Motor neuron (in vitro differentiated cells): Measurements from ENCODE around the gene CCDC117. TPM values are rescaled to one million over a fixed set of nuclear protein-coding genes. Genes with fewer than 3 reads are reported as not detected.
A peak's percentile ranks its signal among the peaks of the same experiment; 100 is the strongest.
"Not testable (repeated sequence)": the region's sequence is repeated elsewhere in the genome, so short reads cannot be mapped to it uniquely, and the experiment has no call there.

Experiments
- ATAC-seq, 8 experiments: fragments of 200-7000 bp; cut with Tn5 transposase; replicated peaks in 6 of 8; 2 replicates each; pipeline ENCODE4 v1.8.0; 2021; ENCODE audit warnings: mild to moderate bottlenecking in 8 of 8, moderate library complexity in 8 of 8
- H3K27ac ChIP-seq, 2 donors: fragments of 250-450 bp; sonication (Bioruptor Pico); 2 replicates each; pipeline ENCODE4 v1.9.0; 2021; ENCODE audit warnings: antibody characterized with exemption in 2 of 2, mild to moderate bottlenecking in 2 of 2, moderate library complexity in 1 of 2
- H3K4me1 ChIP-seq, 2 donors: fragments of 250-450 bp; sonication (Bioruptor Pico); replicated peaks in 1 of 2; 2 replicates each; pipeline ENCODE4 v1.6.1; 2021; ENCODE audit warnings: antibody characterized with exemption in 2 of 2, mild to moderate bottlenecking in 2 of 2, moderate library complexity in 1 of 2
- H3K4me3 ChIP-seq, 5 donors: fragments of 250-450 bp; sonication (Bioruptor Pico); 2 replicates each; pipeline ENCODE4 v1.9.0; 2021; ENCODE audit warnings: antibody characterized with exemption in 5 of 5, mild to moderate bottlenecking in 5 of 5, moderate library complexity in 4 of 5
- WGBS, 10 experiments: fragments of 450-650 bp; shearing (Covaris generic); methylation state at CpG; one replicate each; pipeline ENCODE4 v1.0.0; 2022; 5-methylcytosine and 5-hydroxymethylcytosine counted together
- in situ Hi-C, 9 experiments: fragments of 400-800 bp; cut with MboI; loops; one replicate each; pipeline ENCODE4 v1.15.0; 2021; ENCODE audit warnings: low sequenced_read_pairs in 9 of 9, low pct_unique_long_range_greater_than_20kb in 2 of 9; ENCODE audit not compliant: unreplicated experiment in 9 of 9
- total RNA-seq, 8 experiments: library from RNA; unstranded; fragments of 300-600 nt; gene quantifications; 2 replicates each; pipeline versions ENCODE4 v1.2.3 to v1.2.4, GENCODE V29; 2022

The CCDC117 gene
- total RNA-seq, 8 experiments from 2014 or later: 14.1 to 23.8 (median 16.4) TPM

DNA sequence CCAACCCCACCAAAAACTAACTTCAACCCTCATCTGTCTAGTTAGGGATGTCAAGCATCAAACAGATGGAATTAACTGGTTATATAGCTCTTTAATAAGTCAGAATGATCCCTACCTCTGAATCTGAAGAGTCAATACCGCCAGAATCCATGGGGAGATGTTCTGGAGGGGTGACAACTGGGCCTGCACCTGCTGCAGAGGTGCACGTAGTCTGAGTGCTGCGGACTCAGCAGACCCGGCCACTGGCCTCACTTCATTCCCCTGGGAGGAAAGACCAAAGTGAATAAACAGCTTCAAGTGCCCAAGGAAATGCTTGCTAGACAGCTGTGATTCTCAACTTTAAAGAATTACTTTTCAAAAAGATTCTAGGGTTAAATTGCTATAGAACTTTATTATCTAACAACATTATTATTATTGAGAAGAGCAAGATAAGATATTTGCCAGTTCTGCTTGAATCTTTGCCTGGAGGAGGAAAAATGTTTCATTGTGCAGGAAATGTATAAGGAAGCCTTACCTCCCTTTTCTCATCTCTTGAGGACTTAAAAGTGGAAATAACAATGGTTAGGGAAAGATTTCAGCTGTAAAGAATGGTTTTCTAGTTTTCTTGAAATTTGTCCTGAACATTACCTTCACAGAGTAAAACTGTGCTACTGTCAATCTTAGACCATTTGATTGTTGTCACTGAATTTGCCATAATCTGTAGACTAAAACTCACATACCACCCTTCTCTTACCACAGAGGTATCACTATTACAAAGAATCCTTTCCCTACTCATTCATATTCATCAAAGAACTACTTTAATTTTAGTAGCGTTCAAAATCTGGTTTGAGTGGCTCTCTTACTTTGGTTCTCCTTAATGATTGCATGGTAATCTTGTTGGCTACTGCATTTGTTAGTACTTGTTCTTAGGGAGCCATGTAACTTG lies 23.7 kb downstream of the CCDC117 start:
- no peak for ATAC-seq
- no peak overlapping the region for H3K27ac ChIP-seq
- no peak overlapping the region for H3K4me3 ChIP-seq
- WGBS, 10 experiments: 80 to 100% (median 99%) methylated on average over 1 to 5 of the region's 5 CpGs; no CpG with 5 or more reads in 2 of the 10 experiments
- in situ Hi-C loops: loop anchor here in 1 of 9 experiments (25.0 kb wide), 1 partner anchor 184 kb away; no protein-coding TSS in a partner anchor
- peaks cover 9 to 10% of the 10 kb centered on the region in 2 donors for H3K4me1 ChIP-seq

DNA sequence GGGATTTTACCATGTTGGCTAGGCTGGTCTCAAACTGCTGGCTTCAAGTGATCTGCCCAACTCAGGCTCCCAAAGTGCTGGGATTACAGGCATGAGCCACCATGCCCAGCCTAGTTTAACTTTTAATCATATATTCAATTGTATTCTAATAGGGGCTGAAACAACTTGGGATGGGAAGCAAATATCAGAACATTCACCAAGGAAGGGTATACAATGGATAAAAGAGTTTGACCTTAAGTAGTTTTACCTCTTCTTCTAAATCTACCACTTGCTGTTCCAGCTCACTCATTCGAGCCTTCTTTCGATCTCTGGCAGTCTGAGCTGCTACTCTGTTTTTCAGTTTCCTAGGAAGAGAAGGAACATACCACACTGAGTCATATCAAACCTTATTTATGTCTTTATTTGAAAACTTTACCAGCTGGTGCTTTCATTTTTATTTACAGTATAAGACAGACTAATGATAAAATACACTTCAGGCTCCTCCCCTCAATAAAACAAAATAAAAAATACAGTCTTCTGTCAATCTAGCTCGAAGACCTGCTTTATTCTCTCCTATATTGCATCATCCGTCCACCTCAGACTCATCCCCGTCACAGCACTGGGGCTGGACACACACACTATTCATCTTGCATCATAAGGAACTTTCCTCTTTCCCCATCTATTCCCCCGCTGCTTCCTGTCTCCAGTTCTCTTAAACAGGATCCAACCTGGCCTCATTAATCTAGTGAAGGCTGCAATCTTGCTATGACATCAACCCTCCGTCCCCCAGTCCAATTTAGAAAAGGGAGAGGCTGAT lies 26.5 kb downstream of the CCDC117 start:
- peak overlapping the region; percentile 78 to 98 (median 87) for H3K4me3 ChIP-seq
- peak; percentile 10 to 70 (median 44) for ATAC-seq
- 0 to 23% (median 4%) methylated on average over 3 to 7 of the region's 7 CpGs; no CpG with 5 or more reads in 1 of the 10 experiments for WGBS, 10 experiments

GRCh38 chr22:28799606-28800307 lies 27.3 kb downstream of the CCDC117 start:
- peaks cover 17 to 24% of the 10 kb centered on the region in 2 donors for H3K4me1 ChIP-seq
- in situ Hi-C loops: loop anchor here in 2 of 9 experiments (25.0 kb wide), 2 partner anchors 187 to 762 kb away; no protein-coding TSS in a partner anchor

More for the DNA sequence above, 26.5 kb downstream of the CCDC117 start:
- H3K4me1 ChIP-seq: peaks cover 17 to 24% of the 10 kb centered on the region in 2 donors
- in situ Hi-C loops: loop anchor here in 1 of 9 experiments (25.0 kb wide), 1 partner anchor 187 kb away; no protein-coding TSS in a partner anchor
- peak overlapping the region; percentile 96 to 99 for H3K27ac ChIP-seq

DNA sequence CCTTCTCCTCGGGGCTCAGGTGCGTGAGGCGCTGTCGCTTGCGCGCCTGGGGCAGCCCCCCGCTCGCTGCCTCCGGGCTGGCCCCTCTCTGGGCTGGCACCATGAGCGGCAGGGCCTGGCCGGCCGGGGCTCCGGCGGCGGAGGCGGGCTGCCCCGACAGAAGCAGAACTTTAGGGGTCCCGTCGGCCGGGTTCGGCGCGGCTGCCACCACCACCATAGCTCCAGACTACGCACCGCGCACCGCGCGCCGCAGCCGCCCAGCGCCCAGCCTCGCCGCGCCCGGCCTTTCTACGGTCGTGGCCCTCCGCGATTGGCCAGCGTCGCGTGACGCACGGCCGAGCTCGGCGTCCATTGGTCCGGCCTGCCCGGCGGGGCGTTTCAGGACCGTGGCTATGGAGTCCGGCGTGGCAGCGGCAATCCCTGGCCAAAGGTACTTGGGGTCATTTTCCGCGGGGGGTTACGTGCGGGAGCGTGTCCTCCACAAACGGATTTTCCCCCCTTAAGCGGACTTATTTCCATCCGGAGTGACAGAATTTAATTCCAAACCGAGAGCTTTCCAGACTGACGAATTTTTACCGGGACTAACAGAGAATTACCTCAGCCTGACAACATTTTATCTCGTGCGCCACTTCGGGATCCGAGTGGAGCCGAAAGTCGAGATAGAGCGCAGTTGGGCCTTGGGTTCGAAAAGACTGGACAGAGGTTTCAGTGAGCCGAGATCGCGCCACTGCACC lies 28.0 kb downstream of the CCDC117 start, which contains the start of gene XBP1:
XBP1 (minus strand) TSS at position 262 of the 734 bp plus-strand sequence.
- Histone ChIP-seq H3K4me3 (peak within 1 kb of the TSS; percentile 78 to 98 (median 87)), H3K27ac (peak within 1 kb of the TSS; percentile 96 to 99), H3K4me1 (peaks cover 17 to 24% of the 10 kb centered on the region in 2 donors)
- in situ Hi-C loops: loop anchor here in 1 of 9 experiments (25.0 kb wide), 1 partner anchor 763 kb away; no protein-coding TSS in a partner anchor
- WGBS, 10 experiments: 0 to 1% (median 0%) methylated on average over 7 to 21 of the region's 78 CpGs; no CpG with 5 or more reads in 4 of the 10 experiments
- peak; percentile 88 to 95 (median 92) for ATAC-seq

More at GRCh38 chr22:28799606-28800307, 27.3 kb downstream of the CCDC117 start:
- WGBS, 10 experiments: 0 to 6% (median 0%) methylated on average over 1 to 7 of the region's 31 CpGs; no CpG with 5 or more reads in 1 of the 10 experiments
- peak; percentile 57 to 76 (median 66) for ATAC-seq
- peak overlapping the region; percentile 78 to 98 (median 87) for H3K4me3 ChIP-seq
- peak overlapping the region; percentile 96 to 99 for H3K27ac ChIP-seq

- H3K4me3 ChIP-seq: no peak overlapping the region
- no peak for ATAC-seq
- in situ Hi-C loops: loop anchor here in 1 of 9 experiments (25.0 kb wide), 1 partner anchor 765 kb away; no protein-coding TSS in a partner anchor
- no peak overlapping the region for H3K27ac ChIP-seq
- 20 to 80% (median 57%) methylated on average over 3 to 13 of the region's 14 CpGs; no CpG with 5 or more reads in 1 of the 10 experiments for WGBS, 10 experiments
- peaks cover 17 to 24% of the 10 kb centered on the region in 2 donors for H3K4me1 ChIP-seq
Measured at GRCh38 chr22:28801845-28802594, 29.5 kb downstream of the CCDC117 start.

GRCh38 chr22:28802595-28803123 lies 30.2 kb downstream of the CCDC117 start:
- Histone ChIP-seq H3K4me1 (peaks cover 17 to 24% of the 10 kb centered on the region in 2 donors), H3K4me3 (no peak overlapping the region), H3K27ac (no peak overlapping the region)
- in situ Hi-C loops: loop anchor here in 1 of 9 experiments (25.0 kb wide), 1 partner anchor 765 kb away; no protein-coding TSS in a partner anchor
- WGBS, 10 experiments: 51 to 100% (median 89%) methylated on average over 2 to 7 of the region's 7 CpGs
- ATAC-seq: no peak

- WGBS, 10 experiments: 19 to 100% (median 86%) methylated on average over 1 to 5 of the region's 5 CpGs; no CpG with 5 or more reads in 3 of the 10 experiments
- H3K4me3 ChIP-seq, H3K27ac ChIP-seq, ATAC-seq: not testable (repeated sequence)
- in situ Hi-C loops: loop anchor here in 1 of 9 experiments (25.0 kb wide), 1 partner anchor 768 kb away; no protein-coding TSS in a partner anchor
- peaks cover 9 to 14% of the 10 kb centered on the region in 2 donors for H3K4me1 ChIP-seq
Measured at GRCh38 chr22:28805426-28805825, 32.9 kb downstream of the CCDC117 start.

DNA sequence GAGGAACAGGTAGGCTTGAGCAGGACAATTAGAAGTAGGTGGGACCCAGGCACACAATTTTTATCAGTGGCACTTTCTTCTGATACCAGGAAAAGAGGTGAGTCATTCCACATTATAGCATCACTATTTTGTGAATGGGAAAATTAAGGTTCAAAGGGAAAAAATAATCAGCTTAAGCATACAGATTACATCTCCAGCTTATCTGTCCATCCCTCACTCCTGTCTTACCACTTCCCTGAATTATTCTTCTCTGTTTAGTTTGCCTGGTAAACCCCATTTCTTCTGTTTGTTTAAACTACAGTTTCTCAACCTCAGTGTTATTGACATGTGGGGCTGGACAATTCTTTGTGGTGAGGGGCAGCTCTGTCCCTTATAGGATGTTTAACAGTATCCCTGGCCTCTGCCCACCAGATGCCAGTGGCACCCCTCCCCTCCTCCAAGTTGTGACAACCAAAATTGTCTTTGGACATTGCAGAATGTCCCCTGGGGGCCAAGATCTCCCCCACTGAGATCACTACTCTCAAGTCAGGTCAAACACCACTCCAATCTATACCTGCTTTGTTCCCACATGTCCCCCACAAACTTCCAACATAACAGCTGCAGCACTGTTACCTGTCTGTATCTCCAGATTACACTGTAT lies 36.3 kb downstream of the CCDC117 start:
- in situ Hi-C loops: loop anchor here in 1 of 9 experiments (25.0 kb wide), 1 partner anchor 772 kb away; no protein-coding TSS in a partner anchor
- Histone ChIP-seq H3K4me1 (peaks cover 4% of the 10 kb centered on the region in 2 donors), H3K27ac (no peak overlapping the region), H3K4me3 (no peak overlapping the region)
- ATAC-seq: no peak

- Histone ChIP-seq H3K27ac (no peak overlapping the region), H3K4me3 (no peak overlapping the region), H3K4me1 (peaks cover 4% of the 10 kb centered on the region in 2 donors)
- 62 to 95% (median 84%) methylated on average over 6 to 13 of the region's 13 CpGs for WGBS, 10 experiments
- ATAC-seq: no peak
- in situ Hi-C loops: loop anchor here in 1 of 9 experiments (25.0 kb wide), 1 partner anchor 774 kb away; no protein-coding TSS in a partner anchor
Measured at GRCh38 chr22:28810821-28811491, 38.5 kb downstream of the CCDC117 start.

GRCh38 chr22:28812516-28812915 lies 40.0 kb downstream of the CCDC117 start:
- no peak for ATAC-seq

More at GRCh38 chr22:28812516-28812915, 40.0 kb downstream of the CCDC117 start:
- peaks cover 4% of the 10 kb centered on the region in 2 donors for H3K4me1 ChIP-seq
- 40 to 100% (median 81%) methylated on average over 1 to 3 of the region's 5 CpGs; no CpG with 5 or more reads in 4 of the 10 experiments for WGBS, 10 experiments
- in situ Hi-C loops: loop anchor here in 1 of 9 experiments (25.0 kb wide), 1 partner anchor 775 kb away; no protein-coding TSS in a partner anchor
- H3K4me3 ChIP-seq: no peak overlapping the region
- H3K27ac ChIP-seq: no peak overlapping the region
